GM23338 (cell line): ENCODE measurements around the gene ILKAP. TPM values are rescaled to one million over a fixed set of nuclear protein-coding genes. Genes with fewer than 3 reads are reported as not detected.

Experiments
- ATAC-seq: fragments of 200-7000 bp; cut with Tn5 transposase; 3 replicates; pipeline ENCODE4 v1.9.1; 2020
- DNase-seq: peaks from one replicate; pipeline ENCODE4 v3.0.0-alpha.2; 2015; ENCODE audit warnings: low spot score
- H2AFZ ChIP-seq: fragments of 200-600 bp; sonication (generic); 2 replicates; pipeline ENCODE4 v1.8.0; 2016; ENCODE audit warnings: antibody characterized with exemption, mild to moderate bottlenecking, moderate library complexity
- H3F3A ChIP-seq: fragments of 200-600 bp; sonication (generic); replicated peaks from 2 replicates; pipeline ENCODE4 v1.8.0; 2017; ENCODE audit warnings: antibody characterized with exemption, mixed run types, low read depth
- H3K27ac ChIP-seq: fragments of 200-600 bp; sonication (generic); 2 replicates; pipeline ENCODE4 v1.6.1; 2016; ENCODE audit warnings: low read depth
- H3K27me3 ChIP-seq: fragments of 200-600 bp; sonication (generic); 2 replicates; pipeline ENCODE4 v1.8.0; 2016; ENCODE audit warnings: mild to moderate bottlenecking, mixed run types, moderate library complexity; ENCODE audit not compliant: insufficient read depth
- H3K36me3 ChIP-seq: fragments of 200-600 bp; sonication (generic); 2 replicates; pipeline ENCODE4 v1.8.0; 2016; ENCODE audit warnings: mild to moderate bottlenecking; ENCODE audit not compliant: insufficient read depth
- H3K4me1 ChIP-seq: fragments of 200-600 bp; sonication (generic); 2 replicates; pipeline ENCODE4 v1.8.0; 2016; ENCODE audit warnings: mild to moderate bottlenecking, moderate library complexity; ENCODE audit not compliant: insufficient read depth
- H3K4me2 ChIP-seq: fragments of 200-600 bp; sonication (generic); 2 replicates; pipeline ENCODE4 v1.7.1; 2017; ENCODE audit warnings: mixed run types
- H3K4me3 ChIP-seq: fragments of 200-600 bp; sonication (generic); 2 replicates; pipeline ENCODE4 v1.6.1; 2016; ENCODE audit warnings: mixed run types
- H3K79me2 ChIP-seq: fragments of 200-600 bp; sonication (generic); replicated peaks from 2 replicates; pipeline ENCODE4 v1.8.0; 2017; ENCODE audit warnings: mild to moderate bottlenecking; ENCODE audit not compliant: insufficient read depth
- H3K9me2 ChIP-seq: fragments of 200-600 bp; sonication (generic); 2 replicates; pipeline ENCODE4 v1.8.0; 2017; ENCODE audit not compliant: insufficient read depth
- H4K20me1 ChIP-seq: fragments of 200-600 bp; sonication (generic); replicated peaks from 2 replicates; pipeline ENCODE4 v1.8.0; 2017; ENCODE audit warnings: mild to moderate bottlenecking; ENCODE audit not compliant: insufficient read depth
- H3K27ac Mint-ChIP-seq: 2 replicates; pipeline ENCODE4 v1.8.0; 2020; ENCODE audit warnings: inconsistent platforms, mild to moderate bottlenecking, moderate library complexity, mixed read lengths
- H3K27me3 Mint-ChIP-seq: 3 replicates; pipeline ENCODE4 v1.8.0; 2022; ENCODE audit warnings: low read depth, mild to moderate bottlenecking, moderate library complexity, mixed read lengths, inconsistent platforms; ENCODE audit not compliant: insufficient read depth, poor library complexity
- H3K36me3 Mint-ChIP-seq: 3 replicates; pipeline ENCODE4 v1.8.0; 2021; ENCODE audit warnings: low read depth, mild to moderate bottlenecking, inconsistent platforms, moderate library complexity, mixed read lengths
- H3K4me1 Mint-ChIP-seq: 3 replicates; pipeline ENCODE4 v1.8.0; 2020; ENCODE audit warnings: mild to moderate bottlenecking, inconsistent platforms, mixed read lengths
- H3K4me3 Mint-ChIP-seq: 3 replicates; pipeline ENCODE4 v1.8.0; 2021; ENCODE audit warnings: moderate library complexity, mild to moderate bottlenecking, inconsistent platforms, mixed read lengths
- H3K9me3 Mint-ChIP-seq: 3 replicates; pipeline ENCODE4 v1.8.0; 2020; ENCODE audit warnings: moderate library complexity, mild to moderate bottlenecking, inconsistent platforms, mixed read lengths
- CREB1 ChIP-seq: fragments of 250-450 bp; sonication (Bioruptor Pico); IDR thresholded peaks from 2 replicates; pipeline ENCODE4 v1.5.0; 2020; ENCODE audit warnings: low read depth, mild to moderate bottlenecking, moderate library complexity
- CTCF ChIP-seq, 2 experiments: fragments of 200-600 bp in 1 of 2; sonication (generic) in 1 of 2; conservative IDR thresholded peaks; 2 replicates each; pipeline versions ENCODE4 v1.5.1 to v1.6.1; 2016 to 2017; ENCODE audit warnings: antibody characterized with exemption in 2 of 2, low read depth in 2 of 2, mild to moderate bottlenecking in 2 of 2, moderate library complexity in 1 of 2
- EZH2 ChIP-seq: fragments of 200-600 bp; sonication (generic); IDR thresholded peaks from one replicate; pipeline ENCODE4 v1.8.0; 2017; ENCODE audit warnings: antibody characterized with exemption, mild to moderate bottlenecking, low read depth; ENCODE audit not compliant: unreplicated experiment
- EZH2phosphoT487 ChIP-seq: fragments of 200-600 bp; sonication (generic); IDR thresholded peaks from one replicate; pipeline ENCODE4 v1.8.1; 2018; ENCODE audit warnings: antibody characterized with exemption; ENCODE audit not compliant: unreplicated experiment
- JUNB ChIP-seq: IDR thresholded peaks from one replicate; pipeline ENCODE4 v1.6.1; 2016; ENCODE audit warnings: antibody characterized with exemption; ENCODE audit not compliant: unreplicated experiment
- NANOG ChIP-seq: IDR thresholded peaks from 2 replicates; pipeline ENCODE4 v1.6.1; 2016; ENCODE audit warnings: antibody characterized with exemption, borderline replicate concordance
- POLR2AphosphoS5 ChIP-seq: IDR thresholded peaks from 2 replicates; pipeline ENCODE4 v1.6.1; 2016; ENCODE audit warnings: antibody characterized with exemption, low read depth
- STAT1 ChIP-seq: IDR thresholded peaks from one replicate; pipeline ENCODE4 v1.6.1; 2016; ENCODE audit warnings: antibody characterized with exemption; ENCODE audit not compliant: unreplicated experiment
- ZNF114 ChIP-seq: fragments of 250-450 bp; sonication (Bioruptor Pico); IDR thresholded peaks from 2 replicates; pipeline ENCODE4 v1.5.0; 2020; ENCODE audit warnings: mild to moderate bottlenecking, moderate library complexity
- ZNF331 ChIP-seq: fragments of 250-450 bp; sonication (Bioruptor Pico); IDR thresholded peaks from 2 replicates; pipeline ENCODE4 v1.5.0; 2020; ENCODE audit warnings: low read depth, mild to moderate bottlenecking, moderate library complexity
- polyA plus RNA-seq: library from polyadenylated mRNA; unstranded; fragments of >200 nt; fragmentation: Nextera tagmentation; extraction: Ambion mirVana; gene quantifications from 2 replicates; pipeline ENCODE4 v1.2.1, GENCODE V29; 2016
- total RNA-seq: library from RNA; depleted of rRNA; stranded (reverse); fragments of >200 nt; shearing (Covaris generic); gene quantifications from 2 replicates; pipeline ENCODE4 v1.2.3, GENCODE V29; 2014
- TF ChIP-seq, protein P1 (sequence below): IDR thresholded peaks from one replicate; pipeline ENCODE4 v1.6.1; 2018; ENCODE audit warnings: antibody characterized with exemption; ENCODE audit not compliant: unreplicated experiment
- TF ChIP-seq, protein P2 (sequence below): IDR thresholded peaks from 2 replicates; pipeline ENCODE4 v1.6.1; 2016; ENCODE audit warnings: antibody characterized with exemption
- TF ChIP-seq, protein P3 (sequence below): fragments of 250-450 bp; sonication (Bioruptor Pico); IDR thresholded peaks from 2 replicates; pipeline ENCODE4 v1.5.0; 2020; ENCODE audit warnings: mild to moderate bottlenecking, moderate library complexity

ILKAP gene
- total and polyA plus RNA-seq, 2 experiments from 2014 or later = 17.0 to 35.9 TPM

DNA sequence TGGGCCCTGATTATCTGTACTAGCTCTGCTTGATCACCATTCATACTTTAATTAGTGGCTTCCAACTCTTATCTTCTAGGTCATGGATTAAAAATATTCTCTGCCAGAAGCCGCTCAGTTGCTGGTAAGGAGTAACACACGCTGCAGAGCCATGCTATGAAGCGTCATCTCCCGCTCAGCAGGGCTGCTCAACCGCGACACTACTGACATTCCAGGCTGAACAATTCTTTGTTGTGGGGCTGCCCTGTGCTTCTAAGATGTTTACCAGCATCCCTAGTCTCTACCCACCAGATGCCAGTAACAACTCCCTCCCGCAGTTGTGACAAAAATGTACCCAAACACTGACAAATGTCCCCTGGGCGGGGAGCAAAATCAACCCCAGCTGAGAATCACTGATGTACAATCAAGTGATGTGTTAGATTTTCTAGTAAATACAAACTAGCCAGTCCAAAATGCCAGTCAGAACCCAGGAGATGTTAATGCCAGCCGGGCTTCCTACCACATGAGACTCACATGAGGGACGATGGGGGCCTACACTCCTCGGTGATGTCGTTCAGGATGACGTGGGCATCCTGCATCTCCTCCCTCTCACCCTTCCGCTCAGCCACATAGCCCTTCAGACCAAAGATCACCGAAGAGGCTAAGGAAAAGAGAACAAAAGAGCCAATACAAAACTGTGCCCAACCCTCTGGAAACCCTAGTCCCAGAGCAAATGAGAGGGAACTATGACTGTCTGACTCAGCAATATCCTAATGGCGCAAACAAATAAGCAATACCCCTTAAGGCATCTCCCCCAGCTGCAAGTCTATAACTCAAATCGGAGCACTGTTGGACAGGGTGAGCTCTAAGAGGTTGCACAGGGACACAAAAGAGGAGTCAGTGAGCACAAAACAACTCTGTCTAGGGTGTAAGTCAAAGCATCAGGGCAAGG is 15.6 kb downstream of the ILKAP start:
- Histone ChIP-seq H3K4me3 (no peak overlapping the region), H3K4me1 (no peaks in the 10 kb centered on the region), H3K36me3 (peaks cover 34% of the 10 kb centered on the region), H3F3A (no peaks in the 10 kb centered on the region), H4K20me1 (peaks cover 16% of the 10 kb centered on the region), H2AFZ (no peak overlapping the region), H3K9me2 (no peaks in the 10 kb centered on the region), H3K27ac (no peak overlapping the region), H3K4me2 (no peak overlapping the region), H3K27me3 (no peaks in the 10 kb centered on the region), H3K79me2 (no peaks in the 10 kb centered on the region)
- DNase-seq (no peak), ATAC-seq (no peak)
- peaks cover 94% of the 10 kb centered on the region for H3K36me3 Mint-ChIP-seq
- H3K4me1 Mint-ChIP-seq = no peaks in the 10 kb centered on the region
- no peaks in the 10 kb centered on the region for H3K9me3 Mint-ChIP-seq
- no peak for TF ChIP-seq CTCF (conservative IDR thresholded peaks at IDR 0.05; ENCODE audit: low read depth in 2 of 2)
- TF ChIP-seq NANOG = no peak
- TF ChIP-seq, protein P1, sequence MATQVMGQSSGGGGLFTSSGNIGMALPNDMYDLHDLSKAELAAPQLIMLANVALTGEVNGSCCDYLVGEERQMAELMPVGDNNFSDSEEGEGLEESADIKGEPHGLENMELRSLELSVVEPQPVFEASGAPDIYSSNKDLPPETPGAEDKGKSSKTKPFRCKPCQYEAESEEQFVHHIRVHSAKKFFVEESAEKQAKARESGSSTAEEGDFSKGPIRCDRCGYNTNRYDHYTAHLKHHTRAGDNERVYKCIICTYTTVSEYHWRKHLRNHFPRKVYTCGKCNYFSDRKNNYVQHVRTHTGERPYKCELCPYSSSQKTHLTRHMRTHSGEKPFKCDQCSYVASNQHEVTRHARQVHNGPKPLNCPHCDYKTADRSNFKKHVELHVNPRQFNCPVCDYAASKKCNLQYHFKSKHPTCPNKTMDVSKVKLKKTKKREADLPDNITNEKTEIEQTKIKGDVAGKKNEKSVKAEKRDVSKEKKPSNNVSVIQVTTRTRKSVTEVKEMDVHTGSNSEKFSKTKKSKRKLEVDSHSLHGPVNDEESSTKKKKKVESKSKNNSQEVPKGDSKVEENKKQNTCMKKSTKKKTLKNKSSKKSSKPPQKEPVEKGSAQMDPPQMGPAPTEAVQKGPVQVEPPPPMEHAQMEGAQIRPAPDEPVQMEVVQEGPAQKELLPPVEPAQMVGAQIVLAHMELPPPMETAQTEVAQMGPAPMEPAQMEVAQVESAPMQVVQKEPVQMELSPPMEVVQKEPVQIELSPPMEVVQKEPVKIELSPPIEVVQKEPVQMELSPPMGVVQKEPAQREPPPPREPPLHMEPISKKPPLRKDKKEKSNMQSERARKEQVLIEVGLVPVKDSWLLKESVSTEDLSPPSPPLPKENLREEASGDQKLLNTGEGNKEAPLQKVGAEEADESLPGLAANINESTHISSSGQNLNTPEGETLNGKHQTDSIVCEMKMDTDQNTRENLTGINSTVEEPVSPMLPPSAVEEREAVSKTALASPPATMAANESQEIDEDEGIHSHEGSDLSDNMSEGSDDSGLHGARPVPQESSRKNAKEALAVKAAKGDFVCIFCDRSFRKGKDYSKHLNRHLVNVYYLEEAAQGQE = no peak
- no peak for TF ChIP-seq ZNF114
- TF ChIP-seq STAT1 = no peak
- no peak for TF ChIP-seq POLR2AphosphoS5
- TF ChIP-seq, protein P2, sequence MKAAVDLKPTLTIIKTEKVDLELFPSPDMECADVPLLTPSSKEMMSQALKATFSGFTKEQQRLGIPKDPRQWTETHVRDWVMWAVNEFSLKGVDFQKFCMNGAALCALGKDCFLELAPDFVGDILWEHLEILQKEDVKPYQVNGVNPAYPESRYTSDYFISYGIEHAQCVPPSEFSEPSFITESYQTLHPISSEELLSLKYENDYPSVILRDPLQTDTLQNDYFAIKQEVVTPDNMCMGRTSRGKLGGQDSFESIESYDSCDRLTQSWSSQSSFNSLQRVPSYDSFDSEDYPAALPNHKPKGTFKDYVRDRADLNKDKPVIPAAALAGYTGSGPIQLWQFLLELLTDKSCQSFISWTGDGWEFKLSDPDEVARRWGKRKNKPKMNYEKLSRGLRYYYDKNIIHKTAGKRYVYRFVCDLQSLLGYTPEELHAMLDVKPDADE = no peak
- no peak for TF ChIP-seq CREB1
- TF ChIP-seq JUNB = no peak
- no peak for TF ChIP-seq EZH2phosphoT487
- no peak for TF ChIP-seq EZH2
- TF ChIP-seq ZNF331 (CRISPR knock-in tag) = no peak
- TF ChIP-seq, protein P3, sequence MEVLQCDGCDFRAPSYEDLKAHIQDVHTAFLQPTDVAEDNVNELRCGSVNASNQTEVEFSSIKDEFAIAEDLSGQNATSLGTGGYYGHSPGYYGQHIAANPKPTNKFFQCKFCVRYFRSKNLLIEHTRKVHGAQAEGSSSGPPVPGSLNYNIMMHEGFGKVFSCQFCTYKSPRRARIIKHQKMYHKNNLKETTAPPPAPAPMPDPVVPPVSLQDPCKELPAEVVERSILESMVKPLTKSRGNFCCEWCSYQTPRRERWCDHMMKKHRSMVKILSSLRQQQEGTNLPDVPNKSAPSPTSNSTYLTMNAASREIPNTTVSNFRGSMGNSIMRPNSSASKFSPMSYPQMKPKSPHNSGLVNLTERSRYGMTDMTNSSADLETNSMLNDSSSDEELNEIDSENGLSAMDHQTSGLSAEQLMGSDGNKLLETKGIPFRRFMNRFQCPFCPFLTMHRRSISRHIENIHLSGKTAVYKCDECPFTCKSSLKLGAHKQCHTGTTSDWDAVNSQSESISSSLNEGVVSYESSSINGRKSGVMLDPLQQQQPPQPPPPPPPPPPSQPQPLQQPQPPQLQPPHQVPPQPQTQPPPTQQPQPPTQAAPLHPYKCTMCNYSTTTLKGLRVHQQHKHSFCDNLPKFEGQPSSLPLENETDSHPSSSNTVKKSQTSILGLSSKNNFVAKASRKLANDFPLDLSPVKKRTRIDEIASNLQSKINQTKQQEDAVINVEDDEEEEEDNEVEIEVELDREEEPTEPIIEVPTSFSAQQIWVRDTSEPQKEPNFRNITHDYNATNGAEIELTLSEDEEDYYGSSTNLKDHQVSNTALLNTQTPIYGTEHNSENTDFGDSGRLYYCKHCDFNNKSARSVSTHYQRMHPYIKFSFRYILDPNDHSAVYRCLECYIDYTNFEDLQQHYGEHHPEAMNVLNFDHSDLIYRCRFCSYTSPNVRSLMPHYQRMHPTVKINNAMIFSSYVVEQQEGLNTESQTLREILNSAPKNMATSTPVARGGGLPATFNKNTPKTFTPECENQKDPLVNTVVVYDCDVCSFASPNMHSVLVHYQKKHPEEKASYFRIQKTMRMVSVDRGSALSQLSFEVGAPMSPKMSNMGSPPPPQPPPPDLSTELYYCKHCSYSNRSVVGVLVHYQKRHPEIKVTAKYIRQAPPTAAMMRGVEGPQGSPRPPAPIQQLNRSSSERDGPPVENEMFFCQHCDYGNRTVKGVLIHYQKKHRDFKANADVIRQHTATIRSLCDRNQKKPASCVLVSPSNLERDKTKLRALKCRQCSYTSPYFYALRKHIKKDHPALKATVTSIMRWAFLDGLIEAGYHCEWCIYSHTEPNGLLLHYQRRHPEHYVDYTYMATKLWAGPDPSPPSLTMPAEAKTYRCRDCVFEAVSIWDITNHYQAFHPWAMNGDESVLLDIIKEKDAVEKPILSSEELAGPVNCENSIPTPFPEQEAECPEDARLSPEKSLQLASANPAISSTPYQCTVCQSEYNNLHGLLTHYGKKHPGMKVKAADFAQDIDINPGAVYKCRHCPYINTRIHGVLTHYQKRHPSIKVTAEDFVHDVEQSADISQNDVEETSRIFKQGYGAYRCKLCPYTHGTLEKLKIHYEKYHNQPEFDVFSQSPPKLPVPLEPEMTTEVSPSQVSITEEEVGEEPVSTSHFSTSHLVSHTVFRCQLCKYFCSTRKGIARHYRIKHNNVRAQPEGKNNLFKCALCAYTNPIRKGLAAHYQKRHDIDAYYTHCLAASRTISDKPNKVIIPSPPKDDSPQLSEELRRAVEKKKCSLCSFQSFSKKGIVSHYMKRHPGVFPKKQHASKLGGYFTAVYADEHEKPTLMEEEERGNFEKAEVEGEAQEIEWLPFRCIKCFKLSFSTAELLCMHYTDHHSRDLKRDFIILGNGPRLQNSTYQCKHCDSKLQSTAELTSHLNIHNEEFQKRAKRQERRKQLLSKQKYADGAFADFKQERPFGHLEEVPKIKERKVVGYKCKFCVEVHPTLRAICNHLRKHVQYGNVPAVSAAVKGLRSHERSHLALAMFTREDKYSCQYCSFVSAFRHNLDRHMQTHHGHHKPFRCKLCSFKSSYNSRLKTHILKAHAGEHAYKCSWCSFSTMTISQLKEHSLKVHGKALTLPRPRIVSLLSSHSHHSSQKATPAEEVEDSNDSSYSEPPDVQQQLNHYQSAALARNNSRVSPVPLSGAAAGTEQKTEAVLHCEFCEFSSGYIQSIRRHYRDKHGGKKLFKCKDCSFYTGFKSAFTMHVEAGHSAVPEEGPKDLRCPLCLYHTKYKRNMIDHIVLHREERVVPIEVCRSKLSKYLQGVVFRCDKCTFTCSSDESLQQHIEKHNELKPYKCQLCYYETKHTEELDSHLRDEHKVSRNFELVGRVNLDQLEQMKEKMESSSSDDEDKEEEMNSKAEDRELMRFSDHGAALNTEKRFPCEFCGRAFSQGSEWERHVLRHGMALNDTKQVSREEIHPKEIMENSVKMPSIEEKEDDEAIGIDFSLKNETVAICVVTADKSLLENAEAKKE (CRISPR knock-in tag) = no peak
- H3K27me3 Mint-ChIP-seq = no peaks in the 10 kb centered on the region
- H3K4me3 Mint-ChIP-seq = no peak overlapping the region
- H3K27ac Mint-ChIP-seq = peak overlapping the region; percentile 29; the same call in 1 of the 2 replicates
